Measurements from ENCODE around the gene NKD2. TPM values are rescaled to one million over a fixed set of nuclear protein-coding genes. Genes with fewer than 3 reads are reported as not detected.

NKD2 gene
- total RNA-seq, 2 experiments from 2014 or later: 0.23 to 0.36 TPM

- no peak for ATAC-seq (ENCODE audit: low read depth)
- no peaks in the 10 kb centered on the region for H3K36me3 Mint-ChIP-seq
- no peaks in the 10 kb centered on the region for H3K4me1 Mint-ChIP-seq
- H3K9me3 Mint-ChIP-seq: no peaks in the 10 kb centered on the region
- DNase-seq: no peak
- H3K27ac Mint-ChIP-seq: no peak overlapping the region
- no peaks in the 10 kb centered on the region for H3K27me3 Mint-ChIP-seq
- POLR2A ChIA-PET: no interaction called here
- H3K4me3 Mint-ChIP-seq: no peak overlapping the region
Observed at GRCh38 chr5:1028481-1029281, 20.1 kb downstream of the NKD2 start.

GRCh38 chr5:1029282-1029944 is 20.8 kb downstream of the NKD2 start:
- Mint-ChIP-seq H3K27me3 (no peaks in the 10 kb centered on the region), H3K9me3 (no peaks in the 10 kb centered on the region), H3K4me3 (no peak overlapping the region), H3K27ac (no peak overlapping the region), H3K36me3 (no peaks in the 10 kb centered on the region), H3K4me1 (no peaks in the 10 kb centered on the region)
- DNase-seq (no peak), ATAC-seq (ENCODE audit: low read depth) (no peak)
- POLR2A ChIA-PET: no interaction called here

GRCh38 chr5:1029945-1030625 is 21.5 kb downstream of the NKD2 start:
- no peak overlapping the region for H3K27ac Mint-ChIP-seq

GRCh38 chr5:1030801-1031271 is 22.2 kb downstream of the NKD2 start:
- H3K27me3 Mint-ChIP-seq: no peaks in the 10 kb centered on the region
- no peak overlapping the region for H3K4me3 Mint-ChIP-seq
- H3K36me3 Mint-ChIP-seq: no peaks in the 10 kb centered on the region
- no peak overlapping the region for H3K27ac Mint-ChIP-seq
- no peak for DNase-seq
- peaks cover 1% of the 10 kb centered on the region for H3K4me1 Mint-ChIP-seq
- no peaks in the 10 kb centered on the region for H3K9me3 Mint-ChIP-seq
- no peak for ATAC-seq (ENCODE audit: low read depth)
- POLR2A ChIA-PET: no interaction called here

More at GRCh38 chr5:1029945-1030625, 21.5 kb downstream of the NKD2 start:
- Mint-ChIP-seq H3K4me3 (no peak overlapping the region), H3K4me1 (peaks cover 1% of the 10 kb centered on the region), H3K9me3 (no peaks in the 10 kb centered on the region), H3K27me3 (no peaks in the 10 kb centered on the region), H3K36me3 (no peaks in the 10 kb centered on the region)
- POLR2A ChIA-PET: no interaction called here
- ATAC-seq (ENCODE audit: low read depth) (no peak), DNase-seq (no peak)

- POLR2A ChIA-PET: no interaction called here
- DNase-seq: no peak
- Mint-ChIP-seq H3K9me3 (no peaks in the 10 kb centered on the region), H3K4me1 (peaks cover 1% of the 10 kb centered on the region), H3K4me3 (no peak overlapping the region), H3K27ac (no peak overlapping the region), H3K36me3 (no peaks in the 10 kb centered on the region), H3K27me3 (no peaks in the 10 kb centered on the region)
- ATAC-seq (ENCODE audit: low read depth): no peak
Observed at GRCh38 chr5:1031306-1031959, 22.8 kb downstream of the NKD2 start.

- Mint-ChIP-seq H3K9me3 (no peaks in the 10 kb centered on the region), H3K27me3 (no peaks in the 10 kb centered on the region), H3K4me1 (peaks cover 1% of the 10 kb centered on the region), H3K27ac (no peak overlapping the region), H3K4me3 (no peak overlapping the region), H3K36me3 (no peaks in the 10 kb centered on the region)
- POLR2A ChIA-PET: no interaction called here
- peak; percentile 22 for DNase-seq
- no peak for ATAC-seq (ENCODE audit: low read depth)
Observed at GRCh38 chr5:1032011-1032410, 23.4 kb downstream of the NKD2 start.

GRCh38 chr5:1032551-1033027 is 24.0 kb downstream of the NKD2 start:
- no peaks in the 10 kb centered on the region for H3K9me3 Mint-ChIP-seq
- ATAC-seq (ENCODE audit: low read depth) (no peak), DNase-seq (no peak)
- POLR2A ChIA-PET: no interaction called here
- H3K4me1 Mint-ChIP-seq: peaks cover 1% of the 10 kb centered on the region
- H3K27me3 Mint-ChIP-seq: no peaks in the 10 kb centered on the region
- no peak overlapping the region for H3K27ac Mint-ChIP-seq
- no peak overlapping the region for H3K4me3 Mint-ChIP-seq
- no peaks in the 10 kb centered on the region for H3K36me3 Mint-ChIP-seq

GRCh38 chr5:1033178-1033577 is 24.6 kb downstream of the NKD2 start:
- Mint-ChIP-seq H3K4me3 (no peak overlapping the region), H3K9me3 (no peaks in the 10 kb centered on the region), H3K4me1 (peaks cover 1% of the 10 kb centered on the region), H3K27ac (no peak overlapping the region), H3K27me3 (no peaks in the 10 kb centered on the region), H3K36me3 (no peaks in the 10 kb centered on the region)
- POLR2A ChIA-PET: no interaction called here
- ATAC-seq (ENCODE audit: low read depth): no peak
- no peak for DNase-seq

- H3K9me3 Mint-ChIP-seq: no peaks in the 10 kb centered on the region
Observed at GRCh38 chr5:1033606-1034420, 25.2 kb downstream of the NKD2 start.

GRCh38 chr5:1034421-1034905 is 25.9 kb downstream of the NKD2 start:
- POLR2A ChIA-PET: no interaction called here
- ATAC-seq (ENCODE audit: low read depth) (no peak), DNase-seq (no peak)
- Mint-ChIP-seq H3K4me3 (no peak overlapping the region), H3K27ac (no peak overlapping the region), H3K4me1 (peaks cover 1% of the 10 kb centered on the region), H3K36me3 (no peaks in the 10 kb centered on the region), H3K27me3 (no peaks in the 10 kb centered on the region), H3K9me3 (no peaks in the 10 kb centered on the region)

More at GRCh38 chr5:1033606-1034420, 25.2 kb downstream of the NKD2 start:
- H3K27me3 Mint-ChIP-seq: no peaks in the 10 kb centered on the region
- POLR2A ChIA-PET: no interaction called here
- peaks cover 1% of the 10 kb centered on the region for H3K4me1 Mint-ChIP-seq
- no peak overlapping the region for H3K27ac Mint-ChIP-seq
- no peak for ATAC-seq (ENCODE audit: low read depth)
- H3K36me3 Mint-ChIP-seq: no peaks in the 10 kb centered on the region
- DNase-seq: no peak
- no peak overlapping the region for H3K4me3 Mint-ChIP-seq

- H3K4me1 Mint-ChIP-seq: peaks cover 1% of the 10 kb centered on the region
- POLR2A ChIA-PET: no interaction called here
- no peak overlapping the region for H3K27ac Mint-ChIP-seq
- H3K4me3 Mint-ChIP-seq: no peak overlapping the region
- no peaks in the 10 kb centered on the region for H3K36me3 Mint-ChIP-seq
- ATAC-seq (ENCODE audit: low read depth) (no peak), DNase-seq (no peak)
- H3K9me3 Mint-ChIP-seq: peaks cover 3% of the 10 kb centered on the region
- no peaks in the 10 kb centered on the region for H3K27me3 Mint-ChIP-seq
Observed at GRCh38 chr5:1034986-1035385, 26.4 kb downstream of the NKD2 start.

GRCh38 chr5:1035421-1036405 is 27.1 kb downstream of the NKD2 start:
- Mint-ChIP-seq H3K4me1 (peaks cover 1% of the 10 kb centered on the region), H3K9me3 (peaks cover 5% of the 10 kb centered on the region), H3K4me3 (no peak overlapping the region), H3K27me3 (no peaks in the 10 kb centered on the region), H3K27ac (no peak overlapping the region), H3K36me3 (no peaks in the 10 kb centered on the region)
- no peak for ATAC-seq (ENCODE audit: low read depth)
- POLR2A ChIA-PET: no interaction called here
- DNase-seq: no peak
